H9 (cell line): ENCODE data around the gene CAMK2B. TPM values are rescaled to one million over a fixed set of nuclear protein-coding genes. Genes with fewer than 3 reads are reported as not detected.

Experiments
- DNase-seq: peaks from one replicate; pipeline ENCODE4 v3.0.0-alpha.2; 2017
- H2AFZ ChIP-seq: one replicate; pipeline ENCODE4 v1.6.1; 2013; ENCODE audit warnings: mild to moderate bottlenecking, low read length, control low read depth, moderate library complexity
- H2AK5ac ChIP-seq: 2 replicates; pipeline ENCODE4 v1.6.1; 2013; ENCODE audit warnings: low read length, control low read depth, mixed read lengths; ENCODE audit not compliant: insufficient read length
- H2BK120ac ChIP-seq: one replicate; pipeline ENCODE4 v1.6.1; 2013; ENCODE audit warnings: low read depth, mild to moderate bottlenecking, low read length, control low read depth, inconsistent platforms; ENCODE audit not compliant: poor library complexity, severe bottlenecking
- H2BK12ac ChIP-seq: 2 replicates; pipeline ENCODE4 v1.6.1; 2013; ENCODE audit warnings: low read length, control low read depth, mixed read lengths, low read depth; ENCODE audit not compliant: insufficient read length
- H2BK15ac ChIP-seq: 2 replicates; pipeline ENCODE4 v1.6.1; 2013; ENCODE audit warnings: low read depth, low read length, control low read depth
- H2BK20ac ChIP-seq: one replicate; pipeline ENCODE4 v1.6.1; 2013; ENCODE audit warnings: low read depth, mild to moderate bottlenecking, low read length, control low read depth, inconsistent platforms; ENCODE audit not compliant: poor library complexity, severe bottlenecking
- H2BK5ac ChIP-seq: 2 replicates; pipeline ENCODE4 v1.6.1; 2013; ENCODE audit warnings: low read length, control low read depth, mixed read lengths; ENCODE audit not compliant: insufficient read length
- H3K14ac ChIP-seq: 2 replicates; pipeline ENCODE4 v1.6.1; 2013; ENCODE audit warnings: low read length, control low read depth; ENCODE audit not compliant: insufficient read depth
- H3K18ac ChIP-seq: 2 replicates; pipeline ENCODE4 v1.6.1; 2013; ENCODE audit warnings: low read depth, mild to moderate bottlenecking, mixed read lengths, low read length, control low read depth; ENCODE audit not compliant: insufficient read length
- H3K23ac ChIP-seq: 2 replicates; pipeline ENCODE4 v1.6.1; 2013; ENCODE audit warnings: low read length, control low read depth, mixed read lengths, low read depth; ENCODE audit not compliant: insufficient read length
- H3K23me2 ChIP-seq: 2 replicates; pipeline ENCODE4 v1.6.1; 2013; ENCODE audit warnings: low read depth, mild to moderate bottlenecking, mixed read lengths, low read length, control low read depth; ENCODE audit not compliant: insufficient read length, poor library complexity, severe bottlenecking
- H3K27ac ChIP-seq: 2 replicates; pipeline ENCODE4 v1.5.1; 2013; ENCODE audit warnings: low read length, control low read depth, mixed read lengths, low read depth; ENCODE audit not compliant: insufficient read length
- H3K27me3 ChIP-seq: 2 replicates; pipeline ENCODE4 v1.6.1; 2013; ENCODE audit warnings: low read length, control low read depth, inconsistent platforms; ENCODE audit not compliant: insufficient read depth
- H3K4ac ChIP-seq: 2 replicates; pipeline ENCODE4 v1.6.1; 2013; ENCODE audit warnings: low read depth, mild to moderate bottlenecking, control low read depth, inconsistent platforms, low read length, moderate library complexity
- H3K4me1 ChIP-seq: 2 replicates; pipeline ENCODE4 v1.6.1; 2013; ENCODE audit warnings: low read length, control low read depth, inconsistent platforms; ENCODE audit not compliant: insufficient read depth
- H3K4me2 ChIP-seq: 2 replicates; pipeline ENCODE4 v1.6.1; 2013; ENCODE audit warnings: low read length, control low read depth, mixed read lengths; ENCODE audit not compliant: insufficient read length, insufficient read depth
- H3K56ac ChIP-seq: 2 replicates; pipeline ENCODE4 v1.6.1; 2013; ENCODE audit warnings: low read depth, mild to moderate bottlenecking, mixed read lengths, low read length, control low read depth; ENCODE audit not compliant: insufficient read length
- H3K79me1 ChIP-seq: 2 replicates; pipeline ENCODE4 v1.6.1; 2013; ENCODE audit warnings: low read depth, mild to moderate bottlenecking, moderate library complexity, low read length, control low read depth, inconsistent platforms; ENCODE audit not compliant: insufficient read depth, poor library complexity, severe bottlenecking
- H3K79me2 ChIP-seq: 2 replicates; pipeline ENCODE4 v1.6.1; 2013; ENCODE audit warnings: low read length, control low read depth, inconsistent platforms; ENCODE audit not compliant: insufficient read depth
- H3K9ac ChIP-seq: 2 replicates; pipeline ENCODE4 v1.6.1; 2013; ENCODE audit warnings: low read length, control low read depth, mixed read lengths; ENCODE audit not compliant: insufficient read length; ENCODE audit errors: extremely low read depth
- H3K9me3 ChIP-seq: one replicate; pipeline ENCODE4 v1.6.1; 2013; ENCODE audit warnings: low read depth, low read length, inconsistent platforms; ENCODE audit not compliant: control insufficient read depth
- H3T11ph ChIP-seq: one replicate; pipeline ENCODE4 v1.6.1; 2013; ENCODE audit warnings: mild to moderate bottlenecking, low read length, control low read depth, inconsistent platforms
- H4K20me1 ChIP-seq: one replicate; pipeline ENCODE4 v1.6.1; 2013; ENCODE audit not compliant: control insufficient read depth, insufficient read length, insufficient read depth
- H4K5ac ChIP-seq: 2 replicates; pipeline ENCODE4 v1.6.1; 2013; ENCODE audit warnings: low read depth, mild to moderate bottlenecking, mixed read lengths, low read length, control low read depth; ENCODE audit not compliant: insufficient read length
- H4K8ac ChIP-seq: replicated peaks from 2 replicates; pipeline ENCODE4 v1.6.1; 2013; ENCODE audit warnings: low read length, control low read depth, mixed read lengths, low read depth; ENCODE audit not compliant: insufficient read length
- H4K91ac ChIP-seq: 2 replicates; pipeline ENCODE4 v1.6.1; 2013; ENCODE audit warnings: low read depth, mild to moderate bottlenecking, moderate library complexity, mixed read lengths, low read length, control low read depth; ENCODE audit not compliant: insufficient read length
- H3K27ac Mint-ChIP-seq, 3 experiments: 2 replicates in 2 of 3; 3 replicates in 1 of 3; pipeline ENCODE4 v1.8.0; 2020 to 2021; ENCODE audit warnings: mixed read lengths in 3 of 3, mild to moderate bottlenecking in 1 of 3, moderate library complexity in 1 of 3
- H3K27me3 Mint-ChIP-seq: 2 replicates; pipeline ENCODE4 v1.8.0; 2021; ENCODE audit warnings: low read depth, mild to moderate bottlenecking, moderate library complexity, mixed read lengths
- H3K36me3 Mint-ChIP-seq, 3 experiments: 2 replicates in 2 of 3; 3 replicates in 1 of 3; pipeline ENCODE4 v1.8.0; 2020 to 2021; ENCODE audit warnings: low read depth in 3 of 3, mixed read lengths in 3 of 3; ENCODE audit not compliant: insufficient read depth in 1 of 3
- H3K4me1 Mint-ChIP-seq, 2 experiments: 2 replicates each; pipeline ENCODE4 v1.8.0; 2020; ENCODE audit warnings: mixed read lengths in 2 of 2
- H3K4me3 Mint-ChIP-seq, 2 experiments: 2 replicates in 1 of 2; 3 replicates in 1 of 2; pipeline ENCODE4 v1.8.0; 2020 to 2021; ENCODE audit warnings: mild to moderate bottlenecking in 2 of 2, mixed read lengths in 2 of 2, moderate library complexity in 1 of 2
- H3K9me3 Mint-ChIP-seq, 2 experiments: 2 replicates in 1 of 2; 3 replicates in 1 of 2; pipeline ENCODE4 v1.8.0; 2020; ENCODE audit warnings: mild to moderate bottlenecking in 2 of 2, mixed read lengths in 2 of 2, moderate library complexity in 1 of 2
- WGBS: extraction: QIAGEN DNeasy Blood & Tissue Kit; methylation state at CpG from one replicate; pipeline ENCODE4 v1.1.7; 2013; ENCODE audit warnings: missing lambda C conversion rate, low lambda C conversion rate, mixed read lengths; ENCODE audit not compliant: insufficient read length; ENCODE audit errors: extremely low coverage; 5-methylcytosine and 5-hydroxymethylcytosine counted together
- total RNA-seq: library from RNA; stranded (reverse); gene quantifications from 2 replicates; pipeline ENCODE4 v1.2.1, GENCODE V29; 2021
- TF ChIP-seq, protein P1 (sequence below): fragments of 200-600 bp; sonication (generic); conservative IDR thresholded peaks from 3 replicates; pipeline ENCODE4 v1.8.0; 2021; ENCODE audit warnings: antibody characterized with exemption, mild to moderate bottlenecking

Gene CAMK2B
- total RNA-seq, 1 experiment from 2014 or later, result 0.17 TPM

DNA sequence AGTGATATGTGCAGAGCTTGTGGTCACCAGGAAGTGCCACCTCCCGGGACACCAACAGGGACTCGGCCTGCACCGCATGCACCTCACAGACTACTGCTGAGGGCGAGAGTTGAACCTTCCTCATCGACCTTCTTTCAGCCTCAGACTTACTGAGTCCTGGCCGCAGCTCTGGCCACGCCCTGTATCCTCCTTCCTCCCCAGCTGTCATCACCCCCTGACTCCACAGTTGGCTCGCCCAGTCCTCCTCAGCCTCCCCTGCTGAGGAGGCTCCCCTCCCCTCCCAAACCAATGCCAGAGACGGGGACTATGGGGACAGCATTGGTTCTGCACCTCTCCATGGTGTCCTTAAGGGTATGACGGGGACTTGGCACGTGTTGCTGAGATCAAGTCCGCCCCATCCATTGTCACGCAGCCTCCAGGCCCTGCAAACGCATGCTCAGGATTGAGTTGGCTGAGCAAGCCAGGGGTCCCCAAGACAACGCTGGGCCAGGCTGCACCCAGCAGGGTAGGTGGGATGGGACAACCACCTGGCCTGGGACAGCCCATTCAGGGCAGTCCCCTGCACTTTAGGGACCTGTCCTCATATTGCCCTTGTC lies 75.7 kb downstream of the CAMK2B start:
- no peak overlapping the region for H2AK5ac ChIP-seq
- H3K4me1 Mint-ChIP-seq, result no peaks in the 10 kb centered on the region
- H4K20me1 ChIP-seq, result no peaks in the 10 kb centered on the region
- no peak overlapping the region for H4K8ac ChIP-seq
- TF ChIP-seq, protein P1, sequence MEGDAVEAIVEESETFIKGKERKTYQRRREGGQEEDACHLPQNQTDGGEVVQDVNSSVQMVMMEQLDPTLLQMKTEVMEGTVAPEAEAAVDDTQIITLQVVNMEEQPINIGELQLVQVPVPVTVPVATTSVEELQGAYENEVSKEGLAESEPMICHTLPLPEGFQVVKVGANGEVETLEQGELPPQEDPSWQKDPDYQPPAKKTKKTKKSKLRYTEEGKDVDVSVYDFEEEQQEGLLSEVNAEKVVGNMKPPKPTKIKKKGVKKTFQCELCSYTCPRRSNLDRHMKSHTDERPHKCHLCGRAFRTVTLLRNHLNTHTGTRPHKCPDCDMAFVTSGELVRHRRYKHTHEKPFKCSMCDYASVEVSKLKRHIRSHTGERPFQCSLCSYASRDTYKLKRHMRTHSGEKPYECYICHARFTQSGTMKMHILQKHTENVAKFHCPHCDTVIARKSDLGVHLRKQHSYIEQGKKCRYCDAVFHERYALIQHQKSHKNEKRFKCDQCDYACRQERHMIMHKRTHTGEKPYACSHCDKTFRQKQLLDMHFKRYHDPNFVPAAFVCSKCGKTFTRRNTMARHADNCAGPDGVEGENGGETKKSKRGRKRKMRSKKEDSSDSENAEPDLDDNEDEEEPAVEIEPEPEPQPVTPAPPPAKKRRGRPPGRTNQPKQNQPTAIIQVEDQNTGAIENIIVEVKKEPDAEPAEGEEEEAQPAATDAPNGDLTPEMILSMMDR, result no peak
- no peaks in the 10 kb centered on the region for H3K27me3 ChIP-seq
- peaks cover 4 to 6% of the 10 kb centered on the region in 2 experiments for H3K9me3 Mint-ChIP-seq
- no peak overlapping the region for H3K14ac ChIP-seq
- H2BK5ac ChIP-seq, result no peak overlapping the region
- no peak overlapping the region for H4K5ac ChIP-seq
- no peak overlapping the region for H2BK12ac ChIP-seq
- H2BK20ac ChIP-seq, result no peak overlapping the region
- no peak overlapping the region for H3K4me3 Mint-ChIP-seq
- no peaks in the 10 kb centered on the region for H3K23me2 ChIP-seq
- no peak overlapping the region for H3K23ac ChIP-seq
- H3K18ac ChIP-seq, result no peak overlapping the region
- H3K9ac ChIP-seq, result no peak overlapping the region
- WGBS, result no CpG with 5 or more reads among the region's 15 CpGs
- H4K91ac ChIP-seq, result no peak overlapping the region
- DNase-seq, result no peak
- no peak overlapping the region for H2BK120ac ChIP-seq
- H3K4me2 ChIP-seq, result no peak overlapping the region
- no peak overlapping the region for H3K27ac Mint-ChIP-seq
- no peaks in the 10 kb centered on the region for H3K79me1 ChIP-seq
- no peaks in the 10 kb centered on the region for H3K79me2 ChIP-seq
- no peak overlapping the region for H2AFZ ChIP-seq
- H3T11ph ChIP-seq, result no peak overlapping the region
- H3K27ac ChIP-seq, result no peak overlapping the region
- no peaks in the 10 kb centered on the region for H3K36me3 Mint-ChIP-seq
- H3K4me1 ChIP-seq, result no peaks in the 10 kb centered on the region
- H3K9me3 ChIP-seq, result no peaks in the 10 kb centered on the region
- peaks cover 1% of the 10 kb centered on the region for H3K27me3 Mint-ChIP-seq
- H2BK15ac ChIP-seq, result no peak overlapping the region
- no peak overlapping the region for H3K4ac ChIP-seq
- H3K56ac ChIP-seq, result no peak overlapping the region
